Activated naive CD4-positive, alpha-beta T cell treated with anti-CD3 and anti-CD28 coated beads, Interleukin-2, amount 50 U/mL, for 72 hours (primary cell): Measurements from ENCODE around the gene RPL38. TPM values are rescaled to one million over a fixed set of nuclear protein-coding genes. Genes with fewer than 3 reads are reported as not detected.

Experiments
- ATAC-seq, 2 donors: fragments of 150-1000 bp; cut with Tn5 transposase; 2 replicates each; pipeline ENCODE4 v1.10.0; 2021; ENCODE audit warnings: mild to moderate bottlenecking in 2 of 2, moderate library complexity in 2 of 2
- DNase-seq, 2 donors: peaks; one replicate each; pipeline ENCODE4 v3.0.0; 2021 to 2022; ENCODE audit warnings: low spot score in 2 of 2
- H3K27ac Mint-ChIP-seq, 2 donors: one replicate each; pipeline ENCODE4 v1.8.0; 2022; ENCODE audit warnings: mild to moderate bottlenecking in 2 of 2, mixed read lengths in 2 of 2
- H3K36me3 Mint-ChIP-seq, 2 donors: one replicate each; pipeline ENCODE4 v1.8.0; 2022; ENCODE audit warnings: mixed read lengths in 2 of 2
- H3K9me3 Mint-ChIP-seq, 2 donors: one replicate each; pipeline ENCODE4 v1.8.0; 2022; ENCODE audit warnings: mixed read lengths in 2 of 2
- total RNA-seq, 2 donors: library from RNA; stranded (reverse); gene quantifications; one replicate each; pipeline ENCODE4 v1.2.3, GENCODE V29; 2022

Gene RPL38
- total RNA-seq, 2 donors from 2014 or later: 1,423 to 1,466 TPM

GRCh38 chr17:74214484-74215341 is 11.2 kb downstream of the RPL38 start:
- no peaks in the 10 kb centered on the region for H3K9me3 Mint-ChIP-seq
- DNase-seq (no peak), ATAC-seq (no peak)
- H3K27ac Mint-ChIP-seq: no peak overlapping the region
- H3K36me3 Mint-ChIP-seq: peaks cover 0 to 5% of the 10 kb centered on the region in 2 donors

- no peak overlapping the region for H3K27ac Mint-ChIP-seq
- no peak for ATAC-seq
- DNase-seq: no peak
- H3K36me3 Mint-ChIP-seq: peaks cover 0 to 4% of the 10 kb centered on the region in 2 donors
- H3K9me3 Mint-ChIP-seq: no peaks in the 10 kb centered on the region
Measured at GRCh38 chr17:74215342-74215727, 11.9 kb downstream of the RPL38 start.

- Mint-ChIP-seq H3K36me3 (no peaks in the 10 kb centered on the region), H3K27ac (no peak overlapping the region), H3K9me3 (no peaks in the 10 kb centered on the region)
- ATAC-seq: no peak
- no peak for DNase-seq
Measured at GRCh38 chr17:74216505-74216904, 13.0 kb downstream of the RPL38 start.

GRCh38 chr17:74217037-74217730 is 13.7 kb downstream of the RPL38 start:
- H3K36me3 Mint-ChIP-seq: no peaks in the 10 kb centered on the region
- DNase-seq: no peak
- H3K9me3 Mint-ChIP-seq: no peaks in the 10 kb centered on the region
- H3K27ac Mint-ChIP-seq: no peak overlapping the region
- no peak for ATAC-seq

- DNase-seq (no peak), ATAC-seq (no peak)
- H3K9me3 Mint-ChIP-seq: no peaks in the 10 kb centered on the region
- H3K36me3 Mint-ChIP-seq: no peaks in the 10 kb centered on the region
- no peak overlapping the region for H3K27ac Mint-ChIP-seq
Measured at GRCh38 chr17:74217888-74218287, 14.4 kb downstream of the RPL38 start.

- ATAC-seq: no peak
- no peak for DNase-seq
- Mint-ChIP-seq H3K36me3 (no peaks in the 10 kb centered on the region), H3K27ac (no peak overlapping the region), H3K9me3 (no peaks in the 10 kb centered on the region)
Measured at GRCh38 chr17:74218436-74218835, 15.0 kb downstream of the RPL38 start.

- DNase-seq: no peak
- Mint-ChIP-seq H3K36me3 (no peaks in the 10 kb centered on the region), H3K27ac (no peak overlapping the region), H3K9me3 (no peaks in the 10 kb centered on the region)
- no peak for ATAC-seq
Measured at GRCh38 chr17:74219576-74220133, 16.2 kb downstream of the RPL38 start.

- Mint-ChIP-seq H3K9me3 (no peaks in the 10 kb centered on the region), H3K27ac (no peak overlapping the region), H3K36me3 (no peaks in the 10 kb centered on the region)
- ATAC-seq (no peak), DNase-seq (no peak)
Measured at GRCh38 chr17:74220219-74220618, 16.7 kb downstream of the RPL38 start.

GRCh38 chr17:74220946-74221818 is 17.7 kb downstream of the RPL38 start:
- DNase-seq: no peak
- Mint-ChIP-seq H3K27ac (peak overlapping the region in 1 of 2 donors; percentile 35), H3K9me3 (no peaks in the 10 kb centered on the region), H3K36me3 (no peaks in the 10 kb centered on the region)
- ATAC-seq: no peak

GRCh38 chr17:74222399-74222798 is 18.9 kb downstream of the RPL38 start:
- ATAC-seq (no peak), DNase-seq (no peak)
- H3K27ac Mint-ChIP-seq: peak overlapping the region in 1 of 2 donors; percentile 61
- no peaks in the 10 kb centered on the region for H3K36me3 Mint-ChIP-seq
- H3K9me3 Mint-ChIP-seq: no peaks in the 10 kb centered on the region

GRCh38 chr17:74223901-74224300 is 20.4 kb downstream of the RPL38 start:
- no peak overlapping the region for H3K27ac Mint-ChIP-seq
- H3K36me3 Mint-ChIP-seq: no peaks in the 10 kb centered on the region
- no peaks in the 10 kb centered on the region for H3K9me3 Mint-ChIP-seq
- DNase-seq (no peak), ATAC-seq (no peak)

GRCh38 chr17:74224959-74225725 is 21.7 kb downstream of the RPL38 start:
- DNase-seq: no peak
- no peaks in the 10 kb centered on the region for H3K9me3 Mint-ChIP-seq
- peak overlapping the region in 1 of 2 donors; percentile 87 for H3K27ac Mint-ChIP-seq
- no peak for ATAC-seq
- no peaks in the 10 kb centered on the region for H3K36me3 Mint-ChIP-seq

- no peak for ATAC-seq
- H3K9me3 Mint-ChIP-seq: no peaks in the 10 kb centered on the region
- H3K27ac Mint-ChIP-seq: peak overlapping the region in 1 of 2 donors; percentile 25
- no peak for DNase-seq
- H3K36me3 Mint-ChIP-seq: no peaks in the 10 kb centered on the region
Measured at GRCh38 chr17:74226252-74226651, 22.8 kb downstream of the RPL38 start.

- Mint-ChIP-seq H3K9me3 (no peaks in the 10 kb centered on the region), H3K36me3 (no peaks in the 10 kb centered on the region), H3K27ac (no peak overlapping the region)
- no peak for ATAC-seq
- DNase-seq: no peak
Measured at GRCh38 chr17:74227271-74228080, 24.0 kb downstream of the RPL38 start.

GRCh38 chr17:74228306-74228978 is 25.0 kb downstream of the RPL38 start:
- H3K9me3 Mint-ChIP-seq: no peaks in the 10 kb centered on the region
- no peak for ATAC-seq
- DNase-seq: no peak
- no peaks in the 10 kb centered on the region for H3K36me3 Mint-ChIP-seq
- peak overlapping the region in 1 of 2 donors; percentile 23 for H3K27ac Mint-ChIP-seq
